Body of pancreas (tissue), 4 donors: ENCODE results near the gene KLHL1. TPM values are rescaled to one million over a fixed set of nuclear protein-coding genes. Genes with fewer than 3 reads are reported as not detected.

Experiments used
- ATAC-seq: fragments of 150-250 bp; one replicate; pipeline ENCODE4 v1.9.1; 2016
- DNase-seq, 4 donors: peaks; one replicate each; pipeline ENCODE4 v3.0.0-alpha.2; 2019
- H3K27ac ChIP-seq, 4 donors: fragments of 200-600 bp; sonication (generic); 1 replicate in 3 of 4; 2 replicates in 1 of 4; pipeline versions ENCODE4 v1.5.1 to v1.6.1; 2016 to 2019; ENCODE audit warnings: mild to moderate bottlenecking in 1 of 4, mixed read lengths in 1 of 4, moderate library complexity in 1 of 4
- H3K27me3 ChIP-seq, 2 donors: fragments of 200-600 bp; sonication (generic); one replicate each; pipeline ENCODE4 v1.6.0; 2016; ENCODE audit warnings: mild to moderate bottlenecking in 1 of 2
- H3K36me3 ChIP-seq, 2 donors: fragments of 200-600 bp; sonication (generic); replicated peaks in 1 of 2; 2 replicates each; pipeline ENCODE4 v1.5.1; 2016; ENCODE audit warnings: low read depth in 2 of 2; ENCODE audit not compliant: insufficient read depth in 1 of 2
- H3K4me1 ChIP-seq: fragments of 200-600 bp; sonication (generic); one replicate; pipeline ENCODE4 v1.6.0; 2016
- H3K4me3 ChIP-seq, 2 donors: fragments of 200-600 bp; sonication (generic); 1 replicate in 1 of 2; 2 replicates in 1 of 2; pipeline ENCODE4 v1.5.1; 2016 to 2019
- H3K9me3 ChIP-seq, 3 donors: fragments of 200-600 bp; sonication (generic); 1 replicate in 2 of 3; 2 replicates in 1 of 3; pipeline ENCODE4 v1.5.1; 2016
- POLR2A ChIP-seq, 3 donors: fragments of 450-650 bp; IDR thresholded peaks; one replicate each; pipeline ENCODE4 v1.6.1; 2016; ENCODE audit warnings: antibody characterized with exemption in 3 of 3, mild to moderate bottlenecking in 2 of 3
- WGBS, 2 donors: methylation state at CpG; one replicate each; pipeline ENCODE4 v1.1.5; 2017; 5-methylcytosine and 5-hydroxymethylcytosine counted together
- intact Hi-C: fragments of 100-400 bp; cut with DNase I; formaldehyde crosslinking; loops from one replicate; pipeline ENCODE4 v1.15.1; 2023
- total RNA-seq, 2 donors: library from RNA; depleted of rRNA; stranded (reverse); fragments of >200 nt; gene quantifications; one replicate each; pipeline ENCODE4 v1.1.0, GENCODE V29; 2016
- TF ChIP-seq, protein P1 (sequence below), 7 experiments: fragments of 450-650 bp in 4 of 7; fragments of 200-600 bp in 3 of 7; sonication (generic) in 3 of 7; IDR thresholded peaks; one replicate each; pipeline ENCODE4 v1.5.1; 2016 to 2019; ENCODE audit warnings: antibody characterized with exemption in 7 of 7

Gene KLHL1
- total RNA-seq, 2 donors from 2014 or later = 0.26 TPM; not detected in 1

DNA sequence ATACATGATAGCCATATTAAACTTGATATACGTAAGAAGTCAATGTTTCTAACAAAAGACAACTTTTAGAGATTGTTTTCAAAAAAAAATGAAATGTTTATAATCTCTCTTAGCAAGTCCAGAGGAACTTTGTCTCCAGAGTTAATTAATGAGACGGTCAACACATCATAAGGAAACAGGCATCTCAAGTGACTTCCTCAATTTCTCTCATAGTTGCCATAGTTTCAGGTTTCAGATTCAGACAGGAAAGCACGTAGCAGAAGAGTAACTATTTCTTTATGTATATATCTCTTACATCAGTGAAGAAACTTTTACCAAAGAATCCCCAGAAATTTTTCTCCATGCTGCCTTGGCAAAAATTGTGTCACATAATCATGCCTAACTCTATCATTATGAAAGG is 160.2 kb downstream of the KLHL1 start:
- H3K4me1 ChIP-seq = no peaks in the 10 kb centered on the region
- H3K36me3 ChIP-seq = no peaks in the 10 kb centered on the region
- intact Hi-C loops = no loop called here
- TF ChIP-seq, protein P1, sequence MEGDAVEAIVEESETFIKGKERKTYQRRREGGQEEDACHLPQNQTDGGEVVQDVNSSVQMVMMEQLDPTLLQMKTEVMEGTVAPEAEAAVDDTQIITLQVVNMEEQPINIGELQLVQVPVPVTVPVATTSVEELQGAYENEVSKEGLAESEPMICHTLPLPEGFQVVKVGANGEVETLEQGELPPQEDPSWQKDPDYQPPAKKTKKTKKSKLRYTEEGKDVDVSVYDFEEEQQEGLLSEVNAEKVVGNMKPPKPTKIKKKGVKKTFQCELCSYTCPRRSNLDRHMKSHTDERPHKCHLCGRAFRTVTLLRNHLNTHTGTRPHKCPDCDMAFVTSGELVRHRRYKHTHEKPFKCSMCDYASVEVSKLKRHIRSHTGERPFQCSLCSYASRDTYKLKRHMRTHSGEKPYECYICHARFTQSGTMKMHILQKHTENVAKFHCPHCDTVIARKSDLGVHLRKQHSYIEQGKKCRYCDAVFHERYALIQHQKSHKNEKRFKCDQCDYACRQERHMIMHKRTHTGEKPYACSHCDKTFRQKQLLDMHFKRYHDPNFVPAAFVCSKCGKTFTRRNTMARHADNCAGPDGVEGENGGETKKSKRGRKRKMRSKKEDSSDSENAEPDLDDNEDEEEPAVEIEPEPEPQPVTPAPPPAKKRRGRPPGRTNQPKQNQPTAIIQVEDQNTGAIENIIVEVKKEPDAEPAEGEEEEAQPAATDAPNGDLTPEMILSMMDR (IDR thresholded peaks at IDR 0.05) = no peak
- no peak for TF ChIP-seq POLR2A (IDR thresholded peaks at IDR 0.05)
- no peak for ATAC-seq
- 38 to 39% methylated on average over 3 of the region's 3 CpGs for WGBS, 2 donors
- no peak overlapping the region for H3K4me3 ChIP-seq
- H3K27ac ChIP-seq = no peak overlapping the region
- DNase-seq = no peak
- H3K27me3 ChIP-seq = no peaks in the 10 kb centered on the region
- H3K9me3 ChIP-seq = no peaks in the 10 kb centered on the region

DNA sequence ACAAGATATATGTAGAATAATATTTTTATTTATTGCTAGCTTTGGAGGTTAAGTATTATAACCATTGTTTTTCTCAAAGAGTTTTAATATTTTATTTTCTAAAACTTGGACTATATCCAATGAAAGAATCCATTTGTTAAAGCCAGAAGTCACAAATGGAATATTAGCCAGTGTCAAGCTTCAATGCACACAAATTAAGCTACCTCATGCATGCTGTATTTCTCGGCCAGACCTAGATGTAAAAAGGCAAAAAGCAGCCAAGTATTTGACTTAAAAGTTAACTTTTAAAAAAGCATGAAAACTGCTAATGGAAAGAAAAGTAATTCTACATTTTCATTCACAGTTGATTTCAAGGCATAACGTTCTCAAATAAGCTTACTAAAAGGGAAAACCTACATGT is 160.7 kb downstream of the KLHL1 start:
- TF ChIP-seq, protein P1 (IDR thresholded peaks at IDR 0.05) = no peak
- no peak for TF ChIP-seq POLR2A (IDR thresholded peaks at IDR 0.05)
- H3K27ac ChIP-seq = no peak overlapping the region
- no peaks in the 10 kb centered on the region for H3K4me1 ChIP-seq
- intact Hi-C loops = no loop called here
- H3K4me3 ChIP-seq = no peak overlapping the region
- no peaks in the 10 kb centered on the region for H3K36me3 ChIP-seq
- ATAC-seq (no peak), DNase-seq (no peak)
- WGBS, 2 donors = 25 to 54% methylated on average over 2 of the region's 2 CpGs
- no peaks in the 10 kb centered on the region for H3K9me3 ChIP-seq
- H3K27me3 ChIP-seq = no peaks in the 10 kb centered on the region

DNA sequence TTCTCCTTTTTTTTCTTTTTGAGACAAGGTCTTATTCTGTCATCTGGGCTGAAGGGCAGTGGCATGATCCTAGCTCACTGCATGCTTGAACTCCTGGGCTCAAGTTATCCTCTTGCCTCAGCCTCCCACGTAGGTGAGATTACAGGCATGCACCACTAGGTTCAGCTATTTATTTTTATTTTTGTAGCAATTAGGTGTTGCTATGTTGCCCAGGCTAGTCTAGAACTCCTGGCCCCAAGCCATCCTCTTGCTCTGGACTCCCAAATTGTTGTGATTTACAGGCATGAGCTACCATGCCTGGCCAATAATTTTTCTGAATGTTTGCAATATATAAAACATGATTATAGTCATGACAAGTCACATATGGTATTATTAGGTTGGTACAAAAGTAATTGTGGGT is 161.7 kb downstream of the KLHL1 start:
- no peak overlapping the region for H3K27ac ChIP-seq
- H3K9me3 ChIP-seq = no peaks in the 10 kb centered on the region
- intact Hi-C loops = no loop called here
- ATAC-seq = no peak
- no peaks in the 10 kb centered on the region for H3K36me3 ChIP-seq
- DNase-seq = no peak
- H3K4me3 ChIP-seq = no peak overlapping the region
- TF ChIP-seq, protein P1 (IDR thresholded peaks at IDR 0.05) = no peak
- TF ChIP-seq POLR2A (IDR thresholded peaks at IDR 0.05) = no peak
- H3K27me3 ChIP-seq = no peaks in the 10 kb centered on the region
- H3K4me1 ChIP-seq = no peaks in the 10 kb centered on the region
- WGBS, 2 donors = 53 to 55% methylated on average over 1 of the region's 1 CpG

DNA sequence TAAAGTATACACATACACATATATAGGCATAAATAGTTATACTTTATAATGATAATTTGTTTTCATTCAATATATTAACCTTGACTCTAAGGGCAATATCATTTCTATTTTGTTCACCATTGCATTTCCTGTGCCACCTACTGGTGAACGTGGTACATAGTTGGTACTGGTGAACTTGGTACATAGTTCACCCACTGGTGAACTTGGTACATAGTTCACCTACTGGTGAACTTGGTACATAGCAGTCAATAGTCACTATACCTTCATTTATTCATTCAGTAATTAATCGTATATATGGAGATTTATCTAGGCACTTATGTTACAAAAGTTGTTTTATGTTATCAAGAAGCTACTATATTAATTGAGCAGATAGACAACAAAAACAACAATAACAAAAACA is 173.2 kb downstream of the KLHL1 start:
- intact Hi-C loops = no loop called here
- WGBS, 2 donors = 50 to 59% methylated on average over 2 of the region's 2 CpGs

GRCh38 chr13:69928262-69928661 is 180.0 kb downstream of the KLHL1 start:
- WGBS, 2 donors = 75 to 79% methylated on average over 4 of the region's 4 CpGs
- TF ChIP-seq, protein P1 (IDR thresholded peaks at IDR 0.05) = no peak
- TF ChIP-seq POLR2A (IDR thresholded peaks at IDR 0.05) = no peak
- Histone ChIP-seq H3K27me3 (no peaks in the 10 kb centered on the region), H3K4me3 (no peak overlapping the region), H3K36me3 (no peaks in the 10 kb centered on the region), H3K27ac (no peak overlapping the region), H3K9me3 (no peaks in the 10 kb centered on the region), H3K4me1 (no peaks in the 10 kb centered on the region)
- DNase-seq (no peak), ATAC-seq (no peak)
- intact Hi-C loops = no loop called here

More for the DNA sequence above, 173.2 kb downstream of the KLHL1 start:
- H3K4me1 ChIP-seq = no peaks in the 10 kb centered on the region
- no peaks in the 10 kb centered on the region for H3K9me3 ChIP-seq
- no peak overlapping the region for H3K4me3 ChIP-seq
- H3K27ac ChIP-seq = no peak overlapping the region
- ATAC-seq = no peak
- no peak for DNase-seq
- H3K27me3 ChIP-seq = no peaks in the 10 kb centered on the region
- TF ChIP-seq, protein P1 (IDR thresholded peaks at IDR 0.05) = no peak
- TF ChIP-seq POLR2A (IDR thresholded peaks at IDR 0.05) = no peak
- no peaks in the 10 kb centered on the region for H3K36me3 ChIP-seq
